GM12878 (cell line): ENCODE data around the gene TSHR. TPM values are rescaled to one million over a fixed set of nuclear protein-coding genes. Genes with fewer than 3 reads are reported as not detected.

Experiments
- ATAC-seq: fragments of 200-7000 bp; cut with Tn5 transposase; 3 replicates; pipeline ENCODE4 v1.9.1; 2020; ENCODE audit warnings: mild to moderate bottlenecking, moderate library complexity
- BruUV-seq: library from RNA; stranded (reverse); fragments of 400-500 nt; replicated peaks from 2 replicates; lab custom pipeline; 2021; lab: Mats Ljungman, UMichigan
- CTCF ChIA-PET: fragments of 300-600 bp; sonication (Branson Sonifier 250); formaldehyde crosslinking; extraction: SDS; loops from one replicate; lab custom pipeline; 2021; ENCODE audit warnings: inconsistent platforms; lab: Yijun Ruan, JAX
- POLR2A ChIA-PET: fragments of 350-600 bp; formaldehyde crosslinking; extraction: SDS; loops from one replicate; lab custom pipeline; 2021; ENCODE audit warnings: inconsistent platforms; lab: Charles Lee
- RAD21 ChIA-PET: fragments of 300-600 bp; sonication (Branson Sonifier 250); formaldehyde crosslinking; loops from one replicate; lab custom pipeline; 2023; ENCODE audit warnings: antibody characterized with exemption; ENCODE audit not compliant: unreplicated experiment; lab: Charles Lee
- SMC1A ChIA-PET: fragments of 300-600 bp; sonication (Branson Sonifier 250); formaldehyde crosslinking; loops from one replicate; lab custom pipeline; 2023; ENCODE audit not compliant: unreplicated experiment, uncharacterized antibody; lab: Charles Lee
- DNase-seq: peaks from one replicate; pipeline ENCODE4 v3.0.0-alpha.2; 2011; ENCODE audit warnings: low read depth, low spot score
- FAIRE-seq: peaks from 3 replicates; lab custom pipeline; 2011; peaks lifted over from hg19 to GRCh38; lab: Jason Lieb, UNC
- H2AFZ ChIP-seq: 2 replicates; pipeline ENCODE4 v1.6.0; 2011; ENCODE audit warnings: low read depth, low read length, control low read depth; ENCODE audit not compliant: control insufficient read depth
- H3K27ac ChIP-seq: 2 replicates; pipeline ENCODE4 v1.5.1; 2011; ENCODE audit warnings: control low read depth; ENCODE audit not compliant: control insufficient read depth, insufficient read depth
- H3K27me3 ChIP-seq, 2 experiments: replicated peaks in 1 of 2; 2 replicates each; pipeline versions ENCODE4 v1.6.0 to v1.6.1; 2011; ENCODE audit warnings: low read length in 1 of 2; ENCODE audit not compliant: control insufficient read depth in 2 of 2, insufficient read depth in 2 of 2
- H3K36me3 ChIP-seq, 2 experiments: 2 replicates each; pipeline ENCODE4 v1.5.1; 2011; ENCODE audit warnings: low read length in 1 of 2; ENCODE audit not compliant: control insufficient read depth in 2 of 2, insufficient read depth in 2 of 2
- H3K4me1 ChIP-seq: 2 replicates; pipeline ENCODE4 v1.6.1; 2011; ENCODE audit warnings: mild to moderate bottlenecking, low read length, moderate library complexity, mixed read lengths; ENCODE audit not compliant: control insufficient read depth, insufficient read depth
- H3K4me2 ChIP-seq: 2 replicates; pipeline ENCODE4 v1.6.0; 2011; ENCODE audit warnings: control low read depth; ENCODE audit not compliant: control insufficient read depth, insufficient read depth
- H3K4me3 ChIP-seq: fragments of 200-600 bp; sonication (generic); 2 replicates; pipeline ENCODE4 v1.5.1; 2016
- H3K79me2 ChIP-seq: 2 replicates; pipeline ENCODE4 v1.6.0; 2011; ENCODE audit warnings: low read length; ENCODE audit not compliant: control insufficient read depth, insufficient read depth
- H3K9ac ChIP-seq: 2 replicates; pipeline ENCODE4 v1.8.0; 2011; ENCODE audit warnings: low read length, control low read depth, mixed read lengths; ENCODE audit not compliant: control insufficient read depth, insufficient read depth
- H3K9me3 ChIP-seq: replicated peaks from 3 replicates; pipeline ENCODE4 v1.5.1; 2011; ENCODE audit warnings: mild to moderate bottlenecking, low read length; ENCODE audit not compliant: control insufficient read depth, insufficient read depth
- H4K20me1 ChIP-seq: 2 replicates; pipeline ENCODE4 v1.6.0; 2011; ENCODE audit not compliant: control insufficient read depth, insufficient read depth
- ASH2L ChIP-seq: fragments of 300-600, 200-600 bp; sonication (generic); IDR thresholded peaks from 2 replicates; pipeline ENCODE4 v1.6.1; 2017; ENCODE audit warnings: low read depth, mild to moderate bottlenecking, borderline replicate concordance
- CHD1 ChIP-seq: IDR thresholded peaks from 2 replicates; pipeline ENCODE4 v1.6.1; 2012; ENCODE audit warnings: low read depth, low read length, improper control_type of control experiment
- ESRRA ChIP-seq: IDR thresholded peaks from 2 replicates; pipeline ENCODE4 v1.6.1; 2012; ENCODE audit warnings: mild to moderate bottlenecking, low read length, improper control_type of control experiment
- HCFC1 ChIP-seq: fragments of 150-350 bp; IDR thresholded peaks from 2 replicates; pipeline ENCODE4 v1.6.1; 2014; ENCODE audit warnings: low read length
- SREBF1 ChIP-seq: IDR thresholded peaks from 2 replicates; pipeline ENCODE4 v1.6.1; 2012; ENCODE audit warnings: mild to moderate bottlenecking, low read length
- SRF ChIP-seq, 2 experiments: IDR thresholded peaks; 2 replicates each; pipeline ENCODE4 v1.6.1; 2011; ENCODE audit warnings: low read depth in 2 of 2, low read length in 2 of 2, mild to moderate bottlenecking in 1 of 2, moderate library complexity in 1 of 2
- SUPT20H ChIP-seq: IDR thresholded peaks from 2 replicates; pipeline ENCODE4 v1.6.1; 2011; ENCODE audit warnings: low read depth, mild to moderate bottlenecking, low read length, moderate library complexity, borderline replicate concordance; ENCODE audit not compliant: control insufficient read depth
- ZNF207 ChIP-seq: fragments of 450-650 bp; IDR thresholded peaks from 2 replicates; pipeline ENCODE4 v1.6.1; 2014; ENCODE audit warnings: antibody characterized with exemption, mild to moderate bottlenecking, borderline replicate concordance
- ZNF622 ChIP-seq: fragments of 450-650 bp; IDR thresholded peaks from 2 replicates; pipeline ENCODE4 v1.6.1; 2017; ENCODE audit warnings: mild to moderate bottlenecking, inconsistent platforms
- WGBS: methylation state at CpG from one replicate; pipeline ENCODE4 v1.1.6; 2016; ENCODE audit warnings: low lambda C conversion rate; ENCODE audit not compliant: insufficient replicate concordance, insufficient coverage; ENCODE audit errors: missing lambda C conversion rate; 5-methylcytosine and 5-hydroxymethylcytosine counted together
- in situ Hi-C: fragments of 300-500 bp; cut with MboI; formaldehyde crosslinking; loops from 9 replicates; pipeline ENCODE4 v1.14.3; 2018; ENCODE audit warnings: mixed read lengths
- intact Hi-C: fragments of 100-400 bp; cut with micrococcal nuclease; formaldehyde crosslinking; loops from one replicate; pipeline ENCODE4 v1.14.2; 2022; ENCODE audit not compliant: unreplicated experiment
- polyA plus RNA-seq, 11 experiments: library from polyadenylated mRNA; depleted of rRNA in 4 of 11; unstranded in 6 of 11; stranded (reverse) in 5 of 11; fragments of >200 nt; fragmentation: Nextera tagmentation in 4 of 11; fragmentation: Illumina TruSeq in 1 of 11; extraction: Ambion mirVana in 4 of 11; extraction: Trizol in 1 of 11; gene quantifications; 1 replicate in 1 of 11; 2 replicates in 10 of 11; pipeline versions ENCODE4 v1.2.1 to v1.2.3, GENCODE V29; 2011 to 2016; ENCODE audit warnings: inconsistent platforms in 2 of 11, missing spikeins in 2 of 11, low read depth in 1 of 11
- total RNA-seq, 4 experiments: library from RNA; depleted of rRNA in 3 of 4; stranded (reverse); fragments of >200 nt in 3 of 4; fragmentation: Illumina TruSeq in 1 of 4; extraction: Trizol in 1 of 4; gene quantifications; 2 replicates each; pipeline versions ENCODE4 v1.2.1 to v1.2.3, GENCODE V29; 2013 to 2021
- TF ChIP-seq, protein P1 (sequence below): fragments of 450-650 bp; IDR thresholded peaks from 2 replicates; pipeline ENCODE4 v1.6.1; 2017; ENCODE audit warnings: mild to moderate bottlenecking, low read depth, inconsistent platforms; ENCODE audit not compliant: poor library complexity, severe bottlenecking
- TF ChIP-seq, protein P2 (sequence below): fragments of 450-650 bp; IDR thresholded peaks from 2 replicates; pipeline ENCODE4 v1.6.1; 2017; ENCODE audit warnings: low read depth, mild to moderate bottlenecking, moderate library complexity
- TF ChIP-seq, protein P3 (sequence below), 3 experiments: IDR thresholded peaks in 2 of 3; conservative IDR thresholded peaks in 1 of 3; 2 replicates each; pipeline ENCODE4 v1.5.1; 2011; ENCODE audit warnings: low read depth in 3 of 3, low read length in 3 of 3, mild to moderate bottlenecking in 3 of 3, control low read depth in 2 of 3, moderate library complexity in 2 of 3, inconsistent platforms in 1 of 3, mixed read lengths in 1 of 3; ENCODE audit not compliant: control insufficient read depth in 2 of 3, insufficient read depth in 1 of 3; ENCODE audit errors: extremely low read depth in 1 of 3

The TSHR gene
- total and polyA plus RNA-seq, 10 of the 15 experiments (the other 5 are each of a cell fraction or from before 2014, with no cell fraction given): 0.06 to 0.31 TPM; not detected in 8

DNA sequence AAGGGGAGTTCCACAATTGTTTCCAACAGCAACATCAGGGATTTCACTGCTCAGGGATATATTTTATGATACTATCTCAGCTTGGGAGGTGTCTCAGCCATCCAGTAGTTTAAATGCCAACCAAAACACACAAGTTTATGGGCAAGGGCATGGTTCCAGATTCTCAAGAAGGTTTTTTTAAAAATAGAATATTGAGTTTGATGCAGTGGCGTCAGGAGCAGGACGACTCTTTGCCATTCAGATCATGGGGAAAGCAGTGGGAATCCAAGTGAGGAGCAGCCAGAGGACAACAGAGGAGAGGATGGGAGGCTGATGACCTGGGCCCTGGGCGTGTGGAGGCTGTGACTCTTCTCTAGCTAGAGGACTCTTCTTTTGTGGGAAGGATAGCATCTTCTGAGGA lies 25.7 kb downstream of the TSHR start:
- Histone ChIP-seq H3K79me2 (no peaks in the 10 kb centered on the region), H3K36me3 (no peaks in the 10 kb centered on the region), H3K4me2 (no peak overlapping the region), H3K9ac (no peak overlapping the region), H3K27ac (no peak overlapping the region), H2AFZ (no peak overlapping the region), H3K9me3 (no peaks in the 10 kb centered on the region), H3K4me3 (no peak overlapping the region), H3K27me3 (peaks cover 3 to 8% of the 10 kb centered on the region in 2 experiments; a peak in 3 of 4 replicates), H4K20me1 (no peaks in the 10 kb centered on the region; the same call in 1 of the 2 replicates), H3K4me1 (no peaks in the 10 kb centered on the region)
- in situ Hi-C loops: no loop called here
- no peak for DNase-seq
- intact Hi-C loops: loop anchor here (10.0 kb wide), 1 partner anchor 776 kb away; no protein-coding TSS in a partner anchor
- TF ChIP-seq, protein P1, sequence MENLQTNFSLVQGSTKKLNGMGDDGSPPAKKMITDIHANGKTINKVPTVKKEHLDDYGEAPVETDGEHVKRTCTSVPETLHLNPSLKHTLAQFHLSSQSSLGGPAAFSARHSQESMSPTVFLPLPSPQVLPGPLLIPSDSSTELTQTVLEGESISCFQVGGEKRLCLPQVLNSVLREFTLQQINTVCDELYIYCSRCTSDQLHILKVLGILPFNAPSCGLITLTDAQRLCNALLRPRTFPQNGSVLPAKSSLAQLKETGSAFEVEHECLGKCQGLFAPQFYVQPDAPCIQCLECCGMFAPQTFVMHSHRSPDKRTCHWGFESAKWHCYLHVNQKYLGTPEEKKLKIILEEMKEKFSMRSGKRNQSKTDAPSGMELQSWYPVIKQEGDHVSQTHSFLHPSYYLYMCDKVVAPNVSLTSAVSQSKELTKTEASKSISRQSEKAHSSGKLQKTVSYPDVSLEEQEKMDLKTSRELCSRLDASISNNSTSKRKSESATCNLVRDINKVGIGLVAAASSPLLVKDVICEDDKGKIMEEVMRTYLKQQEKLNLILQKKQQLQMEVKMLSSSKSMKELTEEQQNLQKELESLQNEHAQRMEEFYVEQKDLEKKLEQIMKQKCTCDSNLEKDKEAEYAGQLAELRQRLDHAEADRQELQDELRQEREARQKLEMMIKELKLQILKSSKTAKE: no peak
- TF ChIP-seq HCFC1 (no peak), ZNF622 (no peak), SREBF1 (no peak), SRF (IDR thresholded peaks at IDR 0.05; ENCODE audit: low read depth in 2 of 2, low read length in 2 of 2) (no peak), CHD1 (no peak), ZNF207 (no peak), SUPT20H (no peak), ESRRA (no peak), ASH2L (no peak)
- TF ChIP-seq, protein P2, sequence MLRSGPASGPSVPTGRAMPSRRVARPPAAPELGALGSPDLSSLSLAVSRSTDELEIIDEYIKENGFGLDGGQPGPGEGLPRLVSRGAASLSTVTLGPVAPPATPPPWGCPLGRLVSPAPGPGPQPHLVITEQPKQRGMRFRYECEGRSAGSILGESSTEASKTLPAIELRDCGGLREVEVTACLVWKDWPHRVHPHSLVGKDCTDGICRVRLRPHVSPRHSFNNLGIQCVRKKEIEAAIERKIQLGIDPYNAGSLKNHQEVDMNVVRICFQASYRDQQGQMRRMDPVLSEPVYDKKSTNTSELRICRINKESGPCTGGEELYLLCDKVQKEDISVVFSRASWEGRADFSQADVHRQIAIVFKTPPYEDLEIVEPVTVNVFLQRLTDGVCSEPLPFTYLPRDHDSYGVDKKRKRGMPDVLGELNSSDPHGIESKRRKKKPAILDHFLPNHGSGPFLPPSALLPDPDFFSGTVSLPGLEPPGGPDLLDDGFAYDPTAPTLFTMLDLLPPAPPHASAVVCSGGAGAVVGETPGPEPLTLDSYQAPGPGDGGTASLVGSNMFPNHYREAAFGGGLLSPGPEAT: no peak
- TF ChIP-seq, protein P3, sequence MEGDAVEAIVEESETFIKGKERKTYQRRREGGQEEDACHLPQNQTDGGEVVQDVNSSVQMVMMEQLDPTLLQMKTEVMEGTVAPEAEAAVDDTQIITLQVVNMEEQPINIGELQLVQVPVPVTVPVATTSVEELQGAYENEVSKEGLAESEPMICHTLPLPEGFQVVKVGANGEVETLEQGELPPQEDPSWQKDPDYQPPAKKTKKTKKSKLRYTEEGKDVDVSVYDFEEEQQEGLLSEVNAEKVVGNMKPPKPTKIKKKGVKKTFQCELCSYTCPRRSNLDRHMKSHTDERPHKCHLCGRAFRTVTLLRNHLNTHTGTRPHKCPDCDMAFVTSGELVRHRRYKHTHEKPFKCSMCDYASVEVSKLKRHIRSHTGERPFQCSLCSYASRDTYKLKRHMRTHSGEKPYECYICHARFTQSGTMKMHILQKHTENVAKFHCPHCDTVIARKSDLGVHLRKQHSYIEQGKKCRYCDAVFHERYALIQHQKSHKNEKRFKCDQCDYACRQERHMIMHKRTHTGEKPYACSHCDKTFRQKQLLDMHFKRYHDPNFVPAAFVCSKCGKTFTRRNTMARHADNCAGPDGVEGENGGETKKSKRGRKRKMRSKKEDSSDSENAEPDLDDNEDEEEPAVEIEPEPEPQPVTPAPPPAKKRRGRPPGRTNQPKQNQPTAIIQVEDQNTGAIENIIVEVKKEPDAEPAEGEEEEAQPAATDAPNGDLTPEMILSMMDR (IDR thresholded peaks at IDR 0.05 in 2 of 3, conservative IDR thresholded peaks at IDR 0.05 in 1 of 3; ENCODE audit: control insufficient read depth in 2 of 3, extremely low read depth in 1 of 3, insufficient read depth in 1 of 3, low read depth in 3 of 3, low read length in 3 of 3): no peak
- POLR2A ChIA-PET: no interaction called here
- no TSS peak for BruUV-seq
- no peak for ATAC-seq
- CTCF ChIA-PET: interaction anchor here (1.1 kb wide), 2 partner anchors 15 to 189 kb away, joined by 3 read pairs; no protein-coding TSS in a partner anchor
- WGBS: 35% methylated on average over 3 of the region's 3 CpGs
- no peak for FAIRE-seq
- RAD21 ChIA-PET: no interaction called here
- SMC1A ChIA-PET: no interaction called here
